ENCODE data around the gene VPS33B.

VPS33B gene

DNA sequence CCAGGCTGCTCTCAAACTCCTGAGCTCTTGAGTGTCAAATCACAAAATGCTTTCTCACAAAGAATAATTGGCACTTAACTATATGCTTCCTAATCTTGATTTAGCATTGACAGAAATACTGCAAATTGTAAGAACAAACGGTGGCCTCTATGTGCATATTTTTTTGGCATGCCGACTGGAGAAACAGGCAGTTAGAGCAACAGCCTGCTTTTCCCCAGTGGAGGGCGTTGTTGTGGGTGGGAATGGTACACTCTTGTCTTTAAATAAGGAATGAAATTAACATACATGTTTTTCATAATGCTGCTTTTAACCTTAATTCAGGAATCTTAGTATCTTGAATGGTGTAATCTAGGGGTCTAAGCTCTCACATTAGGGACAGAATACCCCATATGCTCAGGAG lies 46.6 kb upstream of the VPS33B start:
- H2AFZ ChIP-seq (ENCODE audit: low read depth, low read length, severe bottlenecking), result no peak overlapping the region
- TF ChIP-seq EZH2phosphoT487 (conservative IDR thresholded peaks at IDR 0.05; ENCODE audit: low read length) (no peak), CTCF (IDR thresholded peaks at IDR 0.05; ENCODE audit: insufficient read depth, low read length, poor library complexity, severe bottlenecking) (no peak)

GRCh38 chr15:91068436-91068835 lies 46.0 kb upstream of the VPS33B start:
- TF ChIP-seq CTCF (IDR thresholded peaks at IDR 0.05; ENCODE audit: insufficient read depth, low read length, poor library complexity, severe bottlenecking) (no peak), EZH2phosphoT487 (conservative IDR thresholded peaks at IDR 0.05; ENCODE audit: low read length) (no peak)
- H3K9ac ChIP-seq (ENCODE audit: low read length), result no peak overlapping the region
- H3K4me3 ChIP-seq (ENCODE audit: insufficient read depth, low read length, poor library complexity, severe bottlenecking), result no peak overlapping the region
- no peak overlapping the region for H3K27ac ChIP-seq (ENCODE audit: low read depth, low read length)
- no peak overlapping the region for H3K4me2 ChIP-seq (ENCODE audit: low read depth, low read length, poor library complexity, severe bottlenecking)
- no peaks in the 10 kb centered on the region for H3F3A ChIP-seq (ENCODE audit: insufficient read depth)
- no peaks in the 10 kb centered on the region for H3K9me2 ChIP-seq (replicated peaks; ENCODE audit: insufficient read depth, low read length)
- no peaks in the 10 kb centered on the region for H3K27me3 ChIP-seq (ENCODE audit: low read length)
- H3K36me3 ChIP-seq (ENCODE audit: low read length), result no peaks in the 10 kb centered on the region
- no peaks in the 10 kb centered on the region for H3K9me3 ChIP-seq (ENCODE audit: insufficient read depth, low read length)
- H4K20me1 ChIP-seq (ENCODE audit: low read depth, low read length), result no peaks in the 10 kb centered on the region
- H2AFZ ChIP-seq (ENCODE audit: low read depth, low read length, severe bottlenecking), result no peak overlapping the region
- no peaks in the 10 kb centered on the region for H3K79me2 ChIP-seq (ENCODE audit: insufficient read depth, low read length)

More for the DNA sequence above, 46.6 kb upstream of the VPS33B start:
- Histone ChIP-seq H3K9me2 (replicated peaks; ENCODE audit: insufficient read depth, low read length) (no peaks in the 10 kb centered on the region), H3K79me2 (ENCODE audit: insufficient read depth, low read length) (no peaks in the 10 kb centered on the region), H3K27ac (ENCODE audit: low read depth, low read length) (no peak overlapping the region), H3F3A (ENCODE audit: insufficient read depth) (no peaks in the 10 kb centered on the region), H3K9me3 (ENCODE audit: insufficient read depth, low read length) (no peaks in the 10 kb centered on the region), H3K36me3 (ENCODE audit: low read length) (no peaks in the 10 kb centered on the region), H3K9ac (ENCODE audit: low read length) (no peak overlapping the region), H3K4me2 (ENCODE audit: low read depth, low read length, poor library complexity, severe bottlenecking) (no peak overlapping the region), H4K20me1 (ENCODE audit: low read depth, low read length) (no peaks in the 10 kb centered on the region), H3K4me3 (ENCODE audit: insufficient read depth, low read length, poor library complexity, severe bottlenecking) (no peak overlapping the region), H3K27me3 (ENCODE audit: low read length) (no peaks in the 10 kb centered on the region)

- H2AFZ ChIP-seq (ENCODE audit: low read depth, low read length, severe bottlenecking), result no peak overlapping the region
- H3K79me2 ChIP-seq (ENCODE audit: insufficient read depth, low read length), result no peaks in the 10 kb centered on the region
- H3K27me3 ChIP-seq (ENCODE audit: low read length), result no peaks in the 10 kb centered on the region
- H3K9me3 ChIP-seq (ENCODE audit: insufficient read depth, low read length), result no peaks in the 10 kb centered on the region
- H4K20me1 ChIP-seq (ENCODE audit: low read depth, low read length), result no peaks in the 10 kb centered on the region
- no peaks in the 10 kb centered on the region for H3K9me2 ChIP-seq (replicated peaks; ENCODE audit: insufficient read depth, low read length)
- no peak overlapping the region for H3K4me2 ChIP-seq (ENCODE audit: low read depth, low read length, poor library complexity, severe bottlenecking)
- no peak overlapping the region for H3K4me3 ChIP-seq (ENCODE audit: insufficient read depth, low read length, poor library complexity, severe bottlenecking)
- H3K36me3 ChIP-seq (ENCODE audit: low read length), result no peaks in the 10 kb centered on the region
- no peaks in the 10 kb centered on the region for H3F3A ChIP-seq (ENCODE audit: insufficient read depth)
- TF ChIP-seq CTCF (IDR thresholded peaks at IDR 0.05; ENCODE audit: insufficient read depth, low read length, poor library complexity, severe bottlenecking) (no peak), EZH2phosphoT487 (conservative IDR thresholded peaks at IDR 0.05; ENCODE audit: low read length) (no peak)
- H3K9ac ChIP-seq (ENCODE audit: low read length), result no peak overlapping the region
- H3K27ac ChIP-seq (ENCODE audit: low read depth, low read length), result no peak overlapping the region
These were observed 44.6 kb upstream of the VPS33B start for GRCh38 chr15:91067036-91067435.

Measured in SU-DHL-6 (cell line).